ENCODE measurements around the gene CEMIP.

Gene CEMIP

DNA sequence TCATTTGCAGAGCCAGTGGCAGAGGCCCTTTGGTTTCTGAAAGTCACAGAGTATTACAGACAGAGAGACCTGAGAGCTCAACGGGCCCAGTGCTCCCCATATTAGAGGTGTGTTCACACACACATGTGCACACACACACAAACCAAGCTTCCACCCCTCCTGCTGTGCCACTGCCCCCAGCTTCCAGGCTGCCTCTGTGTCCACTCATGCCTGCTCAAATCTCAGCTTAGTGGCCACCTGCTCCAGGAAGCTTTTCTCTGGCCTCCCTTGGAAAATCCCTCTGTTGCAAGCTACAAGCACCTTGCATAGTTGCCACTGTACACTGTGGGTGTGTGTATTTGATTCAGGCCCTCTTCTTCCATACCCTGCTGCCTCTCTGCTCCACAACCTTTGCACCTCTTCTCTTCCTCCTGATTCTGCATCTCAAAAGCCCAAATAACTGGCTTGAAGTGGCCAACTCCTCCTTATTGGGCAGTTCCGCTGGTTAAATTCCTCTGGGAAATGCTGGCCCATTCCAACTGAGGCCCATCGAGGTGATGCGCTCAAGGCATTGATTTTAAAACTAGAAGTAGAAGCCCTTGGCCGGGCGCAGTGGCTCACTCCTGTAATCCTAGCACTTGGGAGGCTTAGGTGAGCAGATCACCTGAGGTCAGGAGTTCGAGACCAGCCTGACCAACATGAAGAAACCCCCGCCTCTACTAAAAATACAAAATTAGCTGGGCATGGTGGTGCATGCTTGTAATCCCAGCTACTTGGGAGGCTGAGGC lies 187.4 kb downstream of the CEMIP start:
- TF ChIP-seq CTCF (IDR thresholded peaks at IDR 0.05; ENCODE audit: low read depth, low read length, missing control alignments), result no peak
- Histone ChIP-seq H3K4me3 (ENCODE audit: low read depth, low read length) (no peak overlapping the region), H3K27me3 (replicated peaks) (no peaks in the 10 kb centered on the region), H3K36me3 (replicated peaks) (no peaks in the 10 kb centered on the region), H3K27ac (no peak overlapping the region)
- DNase-seq, result no peak
- in situ Hi-C loops (cut with HindIII; ENCODE audit: low pct_ligation_motif_present, low sequenced_read_pairs), result no loop called here

DNA sequence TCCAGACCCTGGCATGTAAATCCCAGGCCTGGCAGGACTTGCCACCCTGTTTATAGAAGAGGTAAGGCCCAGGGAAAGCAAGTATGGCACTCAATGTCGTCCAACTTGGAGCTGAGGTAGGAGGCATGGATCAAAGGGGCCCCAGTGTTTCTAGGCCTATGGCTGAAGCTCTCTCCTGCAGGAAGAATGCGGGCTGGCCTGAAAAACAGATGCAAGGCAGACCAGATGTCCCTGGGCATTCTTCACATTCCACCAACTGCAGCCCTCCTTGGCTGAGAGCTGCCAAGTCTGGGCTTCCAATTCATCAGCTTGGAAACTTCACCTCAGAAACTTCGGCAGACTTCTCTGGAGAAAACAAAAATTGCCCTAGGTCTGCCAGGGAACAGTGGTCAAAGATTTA lies 188.3 kb downstream of the CEMIP start:
- in situ Hi-C loops (cut with HindIII; ENCODE audit: low pct_ligation_motif_present, low sequenced_read_pairs), result no loop called here
- peak; percentile 41 for DNase-seq
- TF ChIP-seq CTCF (IDR thresholded peaks at IDR 0.05; ENCODE audit: low read depth, low read length, missing control alignments), result no peak
- no peaks in the 10 kb centered on the region for H3K27me3 ChIP-seq (replicated peaks)
- H3K4me3 ChIP-seq (ENCODE audit: low read depth, low read length), result no peak overlapping the region
- H3K27ac ChIP-seq, result no peak overlapping the region
- no peaks in the 10 kb centered on the region for H3K36me3 ChIP-seq (replicated peaks)

GRCh38 chr15:80967991-80968510 lies 188.9 kb downstream of the CEMIP start:
- no peak overlapping the region for H3K4me3 ChIP-seq (ENCODE audit: low read depth, low read length)
- H3K27ac ChIP-seq, result no peak overlapping the region

DNA sequence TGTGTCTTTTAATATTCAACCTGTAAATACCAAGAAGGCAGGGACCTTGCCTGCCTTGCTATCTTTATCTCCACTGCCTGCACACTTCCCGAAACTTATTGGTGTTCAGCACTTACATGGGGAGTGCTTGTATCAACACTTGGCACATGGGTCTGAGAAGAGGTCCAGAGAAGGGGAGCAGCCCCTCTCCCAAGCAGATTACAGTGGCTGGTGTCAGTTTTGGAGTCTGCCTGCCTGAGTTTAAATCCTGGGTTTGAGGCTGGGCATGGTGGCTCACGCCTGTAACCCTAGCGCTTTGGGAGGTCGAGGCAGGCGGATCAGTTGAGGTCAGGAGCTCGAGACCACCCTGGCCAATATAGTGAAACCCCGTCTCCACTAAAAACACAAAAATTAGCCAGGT lies 190.1 kb downstream of the CEMIP start:
- no peak for DNase-seq
- in situ Hi-C loops (cut with HindIII; ENCODE audit: low pct_ligation_motif_present, low sequenced_read_pairs), result no loop called here
- TF ChIP-seq CTCF (IDR thresholded peaks at IDR 0.05; ENCODE audit: low read depth, low read length, missing control alignments), result no peak
- no peaks in the 10 kb centered on the region for H3K36me3 ChIP-seq (replicated peaks)
- no peak overlapping the region for H3K4me3 ChIP-seq (ENCODE audit: low read depth, low read length)
- H3K27ac ChIP-seq, result no peak overlapping the region
- no peaks in the 10 kb centered on the region for H3K27me3 ChIP-seq (replicated peaks)

More at GRCh38 chr15:80967991-80968510, 188.9 kb downstream of the CEMIP start:
- no peaks in the 10 kb centered on the region for H3K27me3 ChIP-seq (replicated peaks)
- in situ Hi-C loops (cut with HindIII; ENCODE audit: low pct_ligation_motif_present, low sequenced_read_pairs), result no loop called here
- no peak for TF ChIP-seq CTCF (IDR thresholded peaks at IDR 0.05; ENCODE audit: low read depth, low read length, missing control alignments)
- no peak for DNase-seq
- no peaks in the 10 kb centered on the region for H3K36me3 ChIP-seq (replicated peaks)

DNA sequence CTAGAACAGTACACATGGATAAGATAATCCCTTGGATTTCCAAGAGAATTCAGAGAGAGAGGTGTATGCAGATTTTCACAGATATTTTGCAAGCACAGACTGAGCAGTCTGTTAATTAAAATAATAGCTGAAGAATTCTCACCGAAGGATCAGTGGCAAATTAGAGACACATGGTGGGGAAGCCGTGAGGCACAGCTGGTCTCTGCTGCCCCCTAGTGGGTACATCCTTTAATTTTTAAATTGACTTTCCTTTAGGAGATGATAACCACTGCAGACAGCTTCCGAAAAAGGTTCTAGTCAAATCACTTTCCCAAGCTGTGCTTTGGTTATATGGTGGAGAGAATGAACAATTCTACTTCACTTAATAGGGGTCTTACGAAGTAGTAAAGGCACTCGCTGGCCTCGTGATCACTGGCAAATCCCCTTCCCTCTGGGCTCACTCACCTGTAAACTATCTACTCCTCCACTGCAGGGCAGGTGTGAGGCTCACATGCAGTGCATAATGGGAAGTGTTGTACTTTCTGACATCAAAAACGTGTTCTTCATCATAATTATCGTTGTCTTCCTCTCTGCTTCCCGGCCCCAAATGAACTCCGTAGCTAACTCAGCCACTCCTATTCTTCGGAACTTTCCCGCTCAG lies 191.0 kb downstream of the CEMIP start:
- TF ChIP-seq CTCF (IDR thresholded peaks at IDR 0.05; ENCODE audit: low read depth, low read length, missing control alignments), result peak; percentile 79

More for the DNA sequence above, 191.0 kb downstream of the CEMIP start:
- Histone ChIP-seq H3K36me3 (replicated peaks) (no peaks in the 10 kb centered on the region), H3K27me3 (replicated peaks) (no peaks in the 10 kb centered on the region), H3K27ac (no peak overlapping the region), H3K4me3 (ENCODE audit: low read depth, low read length) (no peak overlapping the region)
- in situ Hi-C loops (cut with HindIII; ENCODE audit: low pct_ligation_motif_present, low sequenced_read_pairs), result no loop called here
- DNase-seq, result peak; percentile 55
